Stimulated activated CD4-positive, alpha-beta T cell treated with anti-CD3 and anti-CD28 coated beads, Interleukin-15, amount 100 ng/mL, for 48 hours (primary cell): ENCODE measurements around the gene SMIM29.
A peak's percentile ranks its signal among the peaks of the same experiment; 100 is the strongest.
"Not testable (repeated sequence)": the region's sequence is repeated elsewhere in the genome, so short reads cannot be mapped to it uniquely, and the experiment has no call there.

Experiments used
- DNase-seq, 2 donors: peaks; one replicate each; pipeline ENCODE4 v3.0.0-alpha.2; 2020; ENCODE audit warnings: low read depth in 2 of 2

Gene SMIM29

GRCh38 chr6:34269132-34269531 lies 20.3 kb upstream of the SMIM29 start:
- not testable (repeated sequence) for DNase-seq

- no peak for DNase-seq
Observed at GRCh38 chr6:34267746-34268145, 18.9 kb upstream of the SMIM29 start.

- not testable (repeated sequence) for DNase-seq
Observed at GRCh38 chr6:34263484-34263883, 14.7 kb upstream of the SMIM29 start.

GRCh38 chr6:34260576-34261267 lies 11.9 kb upstream of the SMIM29 start:
- DNase-seq = no peak

- no peak for DNase-seq
Observed at GRCh38 chr6:34259529-34260069, 10.8 kb upstream of the SMIM29 start.

GRCh38 chr6:34252395-34252794 lies 3.6 kb upstream of the SMIM29 start:
- DNase-seq = not testable (repeated sequence)

- no peak for DNase-seq
Observed at GRCh38 chr6:34249469-34250261, 859 bp upstream of the SMIM29 start.

GRCh38 chr6:34248198-34248726 lies 544 bp downstream of the SMIM29 start:
- DNase-seq = peak in 1 of 2 donors; percentile 33

GRCh38 chr6:34247481-34248197 lies 1.2 kb downstream of the SMIM29 start:
- no peak for DNase-seq

- peak in 1 of 2 donors; percentile 42 for DNase-seq
Observed at GRCh38 chr6:34246563-34247391, 2.0 kb downstream of the SMIM29 start.

- DNase-seq = no peak
Observed at GRCh38 chr6:34246249-34246562, 2.6 kb downstream of the SMIM29 start.

- DNase-seq = not testable (repeated sequence)
Observed at GRCh38 chr6:34245761-34246140, 3.1 kb downstream of the SMIM29 start.

GRCh38 chr6:34245032-34245760 lies 3.6 kb downstream of the SMIM29 start:
- not testable (repeated sequence) for DNase-seq

GRCh38 chr6:34243901-34244884 lies 4.6 kb downstream of the SMIM29 start:
- peak; percentile 61 to 66 for DNase-seq

GRCh38 chr6:34243131-34243771 lies 5.6 kb downstream of the SMIM29 start:
- no peak for DNase-seq

- no peak for DNase-seq
Observed at GRCh38 chr6:34242252-34243130, 6.3 kb downstream of the SMIM29 start.

- no peak for DNase-seq
Observed at GRCh38 chr6:34241351-34242215, 7.2 kb downstream of the SMIM29 start.
